ENCODE measurements around the gene ST6GALNAC5. TPM values are rescaled to one million over a fixed set of nuclear protein-coding genes. Genes with fewer than 3 reads are reported as not detected.

Gene ST6GALNAC5
- total RNA-seq, 3 donors from 2014 or later (not counting 1 experiment from before 2014, with no cell fraction given): not detected

GRCh38 chr1:76868154-76868882, 1.0 kb downstream of the ST6GALNAC5 start:
- Mint-ChIP-seq H3K27me3 (ENCODE audit: low read depth in 2 of 2) (peaks cover 47 to 57% of the 10 kb centered on the region in 2 donors), H3K9me3 (peaks cover under 1 to 5% of the 10 kb centered on the region in 2 donors), H3K27ac (no peak overlapping the region), H3K4me1 (no peaks in the 10 kb centered on the region), H3K4me3 (no peak overlapping the region), H3K36me3 (no peaks in the 10 kb centered on the region)
- DNase-seq (peak in 1 of 2 donors; percentile 14), ATAC-seq (no peak)
- intact Hi-C loops (cut with micrococcal nuclease): no loop called here
- Histone ChIP-seq H3K4me3 (ENCODE audit: low read length) (no peak overlapping the region), H3K9me3 (ENCODE audit: control insufficient read depth, insufficient read depth, low read length) (no peaks in the 10 kb centered on the region), H3K4me1 (ENCODE audit: control insufficient read depth, insufficient read depth, low read length) (peaks cover 13% of the 10 kb centered on the region), H3K27ac (ENCODE audit: low read length) (no peak overlapping the region), H3K36me3 (ENCODE audit: control insufficient read depth, insufficient read depth, low read length) (no peaks in the 10 kb centered on the region), H3K27me3 (ENCODE audit: control insufficient read depth, insufficient read depth, low read length) (peaks cover 32% of the 10 kb centered on the region)
- 1% methylated on average over 65 of the region's 65 CpGs for WGBS (ENCODE audit: insufficient coverage)
- TF ChIP-seq CTCF (IDR thresholded peaks at IDR 0.05): no peak

DNA sequence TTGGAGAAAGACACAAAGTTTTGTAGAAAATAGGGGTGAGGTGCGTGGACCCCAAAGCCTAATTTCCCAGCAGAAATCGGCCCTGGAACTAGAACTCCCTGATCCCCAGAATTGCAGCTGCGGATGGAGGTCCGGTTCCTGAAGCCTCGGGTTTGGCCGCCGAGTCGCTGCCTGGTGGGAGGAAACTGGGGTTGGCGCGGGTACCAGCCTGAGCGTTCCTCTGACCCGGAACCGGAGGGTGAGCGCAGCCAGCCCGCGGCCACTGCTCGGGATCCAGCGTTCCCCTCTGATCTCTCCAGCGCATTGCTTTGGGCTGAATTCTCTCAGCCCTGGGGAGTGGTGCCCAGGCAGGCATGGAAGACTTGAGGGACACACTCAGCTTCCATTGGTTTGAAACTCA, 1.6 kb downstream of the ST6GALNAC5 start:
- H3K4me3 Mint-ChIP-seq: no peak overlapping the region
- no peak overlapping the region for H3K27ac Mint-ChIP-seq
- ATAC-seq: no peak
- no peaks in the 10 kb centered on the region for H3K4me1 Mint-ChIP-seq
- intact Hi-C loops (cut with micrococcal nuclease): no loop called here
- peaks cover 48 to 59% of the 10 kb centered on the region in 2 donors for H3K27me3 Mint-ChIP-seq (ENCODE audit: low read depth in 2 of 2)
- DNase-seq: no peak
- Histone ChIP-seq H3K9me3 (ENCODE audit: control insufficient read depth, insufficient read depth, low read length) (no peaks in the 10 kb centered on the region), H3K27me3 (ENCODE audit: control insufficient read depth, insufficient read depth, low read length) (peaks cover 32% of the 10 kb centered on the region), H3K36me3 (ENCODE audit: control insufficient read depth, insufficient read depth, low read length) (no peaks in the 10 kb centered on the region), H3K27ac (ENCODE audit: low read length) (no peak overlapping the region), H3K4me1 (ENCODE audit: control insufficient read depth, insufficient read depth, low read length) (peaks cover 13% of the 10 kb centered on the region), H3K4me3 (ENCODE audit: low read length) (no peak overlapping the region)
- H3K36me3 Mint-ChIP-seq: no peaks in the 10 kb centered on the region
- no peak for TF ChIP-seq CTCF (IDR thresholded peaks at IDR 0.05)
- peaks cover 0 to 5% of the 10 kb centered on the region in 2 donors for H3K9me3 Mint-ChIP-seq
- 3% methylated on average over 19 of the region's 19 CpGs for WGBS (ENCODE audit: insufficient coverage)

- intact Hi-C loops (cut with micrococcal nuclease): no loop called here
- Mint-ChIP-seq H3K4me1 (no peaks in the 10 kb centered on the region), H3K27ac (no peak overlapping the region), H3K9me3 (peaks cover 0 to 5% of the 10 kb centered on the region in 2 donors), H3K4me3 (no peak overlapping the region), H3K36me3 (no peaks in the 10 kb centered on the region), H3K27me3 (ENCODE audit: low read depth in 2 of 2) (peaks cover 48% of the 10 kb centered on the region in 2 donors)
- no peak overlapping the region for H3K27ac ChIP-seq (ENCODE audit: low read length)
- H3K27me3 ChIP-seq (ENCODE audit: control insufficient read depth, insufficient read depth, low read length): peaks cover 32% of the 10 kb centered on the region
- no peak for TF ChIP-seq CTCF (IDR thresholded peaks at IDR 0.05)
- peaks cover 13% of the 10 kb centered on the region for H3K4me1 ChIP-seq (ENCODE audit: control insufficient read depth, insufficient read depth, low read length)
- ATAC-seq (no peak), DNase-seq (no peak)
- H3K9me3 ChIP-seq (ENCODE audit: control insufficient read depth, insufficient read depth, low read length): no peaks in the 10 kb centered on the region
- no peak overlapping the region for H3K4me3 ChIP-seq (ENCODE audit: low read length)
- H3K36me3 ChIP-seq (ENCODE audit: control insufficient read depth, insufficient read depth, low read length): no peaks in the 10 kb centered on the region
- whole genome bisulfite sequencing (ENCODE audit: insufficient coverage): 70% methylated on average over 2 of the region's 2 CpGs
Measured at GRCh38 chr1:76870037-76870436, 2.8 kb downstream of the ST6GALNAC5 start.
